Measurements from ENCODE around the gene APEH. TPM values are rescaled to one million over a fixed set of nuclear protein-coding genes. Genes with fewer than 3 reads are reported as not detected.

Gene APEH
- total RNA-seq, 1 experiment from 2014 or later, result 246 TPM

DNA sequence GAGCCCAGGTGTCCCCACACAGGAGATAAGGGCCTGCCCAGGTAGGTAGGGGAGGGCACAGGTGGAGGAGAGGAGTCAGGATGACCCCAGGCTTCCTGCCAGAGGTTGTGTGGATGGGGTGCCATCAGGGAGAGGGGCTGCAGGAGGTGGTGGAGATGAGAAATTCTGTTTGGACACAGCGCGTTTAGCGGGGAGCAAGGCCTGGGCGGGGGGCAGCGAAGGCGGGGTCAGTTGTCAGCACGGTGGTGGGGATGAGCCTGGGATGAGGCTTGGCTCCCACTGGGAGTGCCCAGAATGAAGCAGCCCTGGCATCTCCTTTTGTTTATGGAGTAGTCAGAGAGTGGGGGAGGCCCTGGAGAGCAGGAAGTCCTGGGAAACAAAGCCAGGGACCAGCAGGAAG is 29.8 kb downstream of the APEH start:
- Histone ChIP-seq H3K36me3 (ENCODE audit: control insufficient read depth in 1 of 2, insufficient read depth in 2 of 2, low read length in 2 of 2) (peaks cover 0 to 4% of the 10 kb centered on the region in 2 experiments; a peak in 1 of 4 replicates), H3K27ac (ENCODE audit: low read depth, low read length) (peak overlapping the region; percentile 5; the same call in 1 of the 2 replicates), H2AFZ (ENCODE audit: low read depth, low read length, poor library complexity, severe bottlenecking) (no peak overlapping the region), H3K27me3 (ENCODE audit: insufficient read depth, low read length) (no peaks in the 10 kb centered on the region), H3K9ac (ENCODE audit: low read length) (no peak overlapping the region), H4K20me1 (ENCODE audit: insufficient read depth) (no peaks in the 10 kb centered on the region), H3K4me2 (ENCODE audit: low read length) (no peak overlapping the region), H3K4me3 (replicated peaks in 1 of 2; ENCODE audit: low read depth in 1 of 2, low read length in 2 of 2) (no peak overlapping the region), H3K4me1 (ENCODE audit: control insufficient read depth in 1 of 2, insufficient read depth in 2 of 2, low read length in 2 of 2) (no peaks in the 10 kb centered on the region), H3K79me2 (ENCODE audit: insufficient read depth, low read length) (no peaks in the 10 kb centered on the region), H3K9me2 (ENCODE audit: insufficient read depth) (no peaks in the 10 kb centered on the region), H3K9me3 (ENCODE audit: control insufficient read depth in 1 of 2, insufficient read depth in 1 of 2, low read depth in 1 of 2, low read length in 2 of 2) (no peaks in the 10 kb centered on the region)
- ChIA-PET RAD21 (ENCODE audit: low non-redundant PET in 1 of 2, low total read pairs in 2 of 2, uncharacterized antibody in 2 of 2, unreplicated experiment in 2 of 2) (no interaction called here), POLR2A (no interaction called here), CTCF (interaction anchor here (1.0 to 1.6 kb wide), 3 partner anchors 109 to 164 kb away, joined by 3 to 10 read pairs (median 5); partner anchors contain the start of gene UBA7)
- ATAC-seq (no peak), DNase-seq (ENCODE audit: low read depth, low spot score) (no peak)
- BruUV-seq (replicated peaks), result no TSS peak
- TF ChIP-seq SIN3A (IDR thresholded peaks at IDR 0.05; ENCODE audit: low read depth) (no peak), CTCF (IDR thresholded peaks at IDR 0.05 in 2 of 3, conservative IDR thresholded peaks at IDR 0.05 in 1 of 3; ENCODE audit: borderline replicate concordance in 1 of 3, insufficient read depth in 1 of 3, low read depth in 2 of 3, low read length in 2 of 3) (no peak)
- intact Hi-C loops (cut with micrococcal nuclease), result loop anchor here (1.0 kb wide), 3 partner anchors 135 to 485 kb away; no protein-coding TSS in a partner anchor

- BruUV-seq (replicated peaks), result no TSS peak
- ChIA-PET POLR2A (no interaction called here), RAD21 (ENCODE audit: low non-redundant PET in 1 of 2, low total read pairs in 2 of 2, uncharacterized antibody in 2 of 2, unreplicated experiment in 2 of 2) (no interaction called here), CTCF (interaction anchor here (1.6 kb wide), 1 partner anchor 109 kb away, joined by 3 read pairs; the partner anchor contains the start of gene UBA7)
- Histone ChIP-seq H3K9me2 (ENCODE audit: insufficient read depth) (no peaks in the 10 kb centered on the region), H2AFZ (ENCODE audit: low read depth, low read length, poor library complexity, severe bottlenecking) (no peak overlapping the region), H3K79me2 (ENCODE audit: insufficient read depth, low read length) (no peaks in the 10 kb centered on the region), H3K27ac (ENCODE audit: low read depth, low read length) (no peak overlapping the region), H3K36me3 (ENCODE audit: control insufficient read depth in 1 of 2, insufficient read depth in 2 of 2, low read length in 2 of 2) (peaks cover 0 to 4% of the 10 kb centered on the region in 2 experiments; a peak in 1 of 4 replicates), H3K9ac (ENCODE audit: low read length) (no peak overlapping the region), H3K9me3 (ENCODE audit: control insufficient read depth in 1 of 2, insufficient read depth in 1 of 2, low read depth in 1 of 2, low read length in 2 of 2) (no peaks in the 10 kb centered on the region), H4K20me1 (ENCODE audit: insufficient read depth) (no peaks in the 10 kb centered on the region), H3K27me3 (ENCODE audit: insufficient read depth, low read length) (no peaks in the 10 kb centered on the region), H3K4me2 (ENCODE audit: low read length) (no peak overlapping the region), H3K4me3 (replicated peaks in 1 of 2; ENCODE audit: low read depth in 1 of 2, low read length in 2 of 2) (no peak overlapping the region), H3K4me1 (ENCODE audit: control insufficient read depth in 1 of 2, insufficient read depth in 2 of 2, low read length in 2 of 2) (no peaks in the 10 kb centered on the region)
- no peak for TF ChIP-seq SIN3A (IDR thresholded peaks at IDR 0.05; ENCODE audit: low read depth)
- TF ChIP-seq JUND (IDR thresholded peaks at IDR 0.05), result no peak
- TF ChIP-seq CTCF (IDR thresholded peaks at IDR 0.05 in 2 of 3, conservative IDR thresholded peaks at IDR 0.05 in 1 of 3; ENCODE audit: borderline replicate concordance in 1 of 3, insufficient read depth in 1 of 3, low read depth in 2 of 3, low read length in 2 of 3), result no peak
- TF ChIP-seq EZH2 (IDR thresholded peaks at IDR 0.05), result no peak
- TF ChIP-seq RAD21 (IDR thresholded peaks at IDR 0.05; ENCODE audit: low read depth), result no peak
- DNase-seq (ENCODE audit: low read depth, low spot score) (no peak), ATAC-seq (no peak)
- intact Hi-C loops (cut with micrococcal nuclease), result no loop called here
Observed at GRCh38 chr3:49704629-49705028, 30.5 kb downstream of the APEH start.

Data from HCT116 (cell line).